GM12891 (cell line): Measurements from ENCODE around the gene DCLK1.

Experiments
- DNase-seq: peaks from one replicate; pipeline ENCODE4 v3.0.0; 2011; ENCODE audit warnings: low spot score; ENCODE audit not compliant: insufficient read length
- FAIRE-seq: peaks from 2 replicates; lab custom pipeline; 2011; peaks lifted over from hg19 to GRCh38; lab: Jason Lieb, UNC
- PAX5 ChIP-seq: IDR thresholded peaks from 2 replicates; pipeline ENCODE4 v1.6.1; 2011; ENCODE audit warnings: low read length, moderate library complexity, mild to moderate bottlenecking; ENCODE audit not compliant: insufficient read depth, severe bottlenecking
- POLR2A ChIP-seq: IDR thresholded peaks from 2 replicates; pipeline ENCODE4 v1.6.1; 2011; ENCODE audit warnings: low read depth, low read length, control low read depth
- POLR2AphosphoS5 ChIP-seq: IDR thresholded peaks from 2 replicates; pipeline ENCODE4 v1.6.1; 2011; ENCODE audit warnings: low read depth, low read length, control low read depth
- POU2F2 ChIP-seq: IDR thresholded peaks from 2 replicates; pipeline ENCODE4 v1.6.1; 2011; ENCODE audit warnings: low read depth, mild to moderate bottlenecking, control low read depth, low read length, moderate library complexity
- SPI1 ChIP-seq: IDR thresholded peaks from 2 replicates; pipeline ENCODE4 v1.6.1; 2011; ENCODE audit warnings: low read depth, low read length, control low read depth
- TAF1 ChIP-seq: IDR thresholded peaks from 2 replicates; pipeline ENCODE4 v1.6.1; 2011; ENCODE audit warnings: low read depth, low read length, control low read depth

The DCLK1 gene

DNA sequence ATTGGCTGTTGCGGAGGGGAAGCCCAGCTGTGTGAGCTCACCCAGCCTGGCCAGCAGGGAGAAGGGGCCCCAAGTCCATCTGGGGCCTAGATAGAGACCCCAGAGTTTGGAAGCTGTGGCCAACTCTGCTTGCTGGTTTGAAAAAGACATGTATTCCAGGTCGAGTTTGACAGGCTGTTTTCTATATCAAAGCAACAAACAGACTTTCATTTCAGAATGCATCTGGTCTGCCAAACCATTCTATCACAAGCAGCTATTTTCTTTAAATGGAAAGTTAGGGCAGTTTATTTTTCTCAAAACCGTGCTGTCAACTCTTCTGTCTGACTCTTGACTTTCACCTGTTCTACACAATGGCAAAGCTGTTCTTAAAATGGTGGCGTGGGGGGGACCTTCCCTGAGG is 185.8 kb downstream of the DCLK1 start:
- no peak for FAIRE-seq
- TF ChIP-seq SPI1: no peak
- TF ChIP-seq POLR2AphosphoS5: no peak
- no peak for TF ChIP-seq PAX5
- TF ChIP-seq POU2F2: no peak
- TF ChIP-seq TAF1: no peak
- no peak for TF ChIP-seq POLR2A
- DNase-seq: no peak

DNA sequence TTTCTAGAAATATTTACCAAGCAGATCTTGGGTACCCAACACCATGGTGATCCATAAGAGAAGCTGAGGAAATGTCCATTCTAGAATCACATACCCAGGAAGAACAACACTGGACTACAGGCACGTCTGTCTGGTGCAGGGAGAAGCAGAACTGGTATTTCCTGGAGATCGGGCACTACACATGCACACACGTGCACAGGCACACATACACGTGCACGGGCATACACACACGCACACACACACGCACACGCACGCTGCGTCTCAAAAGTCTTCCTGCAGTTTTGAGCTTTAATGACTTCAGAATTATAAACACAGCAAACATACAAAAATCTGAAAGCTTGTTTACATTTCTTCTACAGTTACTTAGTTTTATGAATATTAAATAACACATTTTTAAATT is 189.8 kb downstream of the DCLK1 start:
- FAIRE-seq (no peak), DNase-seq (no peak)
- TF ChIP-seq SPI1: no peak
- no peak for TF ChIP-seq POLR2AphosphoS5
- TF ChIP-seq POU2F2: no peak
- no peak for TF ChIP-seq POLR2A
- no peak for TF ChIP-seq PAX5
- TF ChIP-seq TAF1: no peak

DNA sequence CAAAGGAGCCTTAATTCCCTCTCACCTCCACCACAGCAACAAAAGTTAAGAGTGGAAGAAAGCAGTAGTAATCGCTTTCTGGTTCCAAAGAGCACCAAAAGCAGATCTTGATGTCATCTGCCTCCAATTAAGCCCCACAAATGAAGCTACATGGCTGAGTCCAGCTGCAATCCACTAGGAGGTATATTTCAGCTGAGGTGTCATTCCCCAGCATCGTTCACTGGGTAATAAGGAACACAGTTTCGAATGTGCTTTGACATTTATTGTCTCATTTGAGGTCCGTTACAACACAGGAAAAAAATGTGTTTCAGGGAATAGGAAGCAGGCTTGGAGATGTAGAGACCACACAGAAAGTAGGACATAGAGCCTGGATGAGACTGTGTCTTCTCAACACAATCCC is 190.4 kb downstream of the DCLK1 start:
- DNase-seq (no peak), FAIRE-seq (no peak)
- TF ChIP-seq TAF1 (no peak), PAX5 (no peak), POLR2AphosphoS5 (no peak), SPI1 (no peak), POLR2A (no peak), POU2F2 (no peak)

- FAIRE-seq: no peak
Observed at GRCh38 chr13:35936246-35936978, 194.8 kb downstream of the DCLK1 start.

DNA sequence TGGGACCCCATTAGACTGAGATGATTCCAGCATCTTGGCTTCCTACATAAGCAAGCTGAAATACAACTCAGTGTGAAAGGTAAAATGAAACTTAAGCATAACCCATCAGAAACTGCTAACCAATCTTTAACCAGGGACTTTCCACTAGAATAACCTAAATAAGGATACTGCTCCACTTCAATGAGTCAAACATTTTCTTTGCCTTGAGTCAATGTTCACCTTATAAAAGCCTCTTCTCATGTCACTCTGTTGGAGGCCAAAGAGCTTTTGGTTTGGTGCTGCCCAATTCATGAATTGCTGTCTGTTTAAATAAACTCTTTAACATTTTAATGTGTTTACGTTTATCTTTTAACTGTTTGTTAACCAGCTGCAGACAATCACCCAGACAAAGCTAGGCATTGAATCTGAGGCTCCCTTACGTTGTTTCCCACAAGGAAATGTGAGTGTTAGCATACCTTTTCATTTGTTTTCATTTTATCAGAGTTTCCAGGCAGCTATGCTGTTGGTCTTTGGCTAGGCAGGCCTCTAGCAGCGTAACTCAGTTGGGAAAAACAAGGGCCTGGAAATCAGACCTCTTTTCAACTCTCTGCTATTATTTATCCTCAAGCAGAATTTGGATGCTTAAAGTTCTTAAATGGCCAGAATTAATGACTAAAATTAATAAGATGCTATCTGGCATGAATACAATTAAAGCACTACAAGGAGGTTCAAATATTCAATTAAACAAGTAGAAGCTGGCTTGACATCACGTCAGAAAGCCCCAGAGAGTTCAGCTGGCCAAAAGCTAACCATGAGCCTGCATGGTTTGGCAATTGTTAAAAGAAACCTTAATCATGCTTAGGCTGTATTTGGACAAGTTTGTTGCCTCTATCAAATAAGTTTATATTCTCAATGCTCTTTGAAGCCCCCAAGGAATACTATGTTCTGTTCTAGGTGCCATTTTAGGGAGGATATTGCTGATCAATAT is 200.2 kb downstream of the DCLK1 start:
- DNase-seq (no peak), FAIRE-seq (no peak)
- no peak for TF ChIP-seq SPI1
- no peak for TF ChIP-seq POU2F2
- TF ChIP-seq TAF1: no peak
- no peak for TF ChIP-seq POLR2AphosphoS5
- TF ChIP-seq PAX5: no peak
- TF ChIP-seq POLR2A: no peak

More at GRCh38 chr13:35936246-35936978, 194.8 kb downstream of the DCLK1 start:
- TF ChIP-seq POLR2A (no peak), POU2F2 (no peak), TAF1 (no peak), PAX5 (no peak), SPI1 (no peak), POLR2AphosphoS5 (no peak)
- DNase-seq: no peak

GRCh38 chr13:35927567-35928021 is 203.6 kb downstream of the DCLK1 start:
- no peak for DNase-seq
- FAIRE-seq: no peak
- TF ChIP-seq POU2F2: no peak
- TF ChIP-seq POLR2AphosphoS5: no peak
- no peak for TF ChIP-seq POLR2A
- TF ChIP-seq PAX5: no peak
- TF ChIP-seq TAF1: no peak
- no peak for TF ChIP-seq SPI1

DNA sequence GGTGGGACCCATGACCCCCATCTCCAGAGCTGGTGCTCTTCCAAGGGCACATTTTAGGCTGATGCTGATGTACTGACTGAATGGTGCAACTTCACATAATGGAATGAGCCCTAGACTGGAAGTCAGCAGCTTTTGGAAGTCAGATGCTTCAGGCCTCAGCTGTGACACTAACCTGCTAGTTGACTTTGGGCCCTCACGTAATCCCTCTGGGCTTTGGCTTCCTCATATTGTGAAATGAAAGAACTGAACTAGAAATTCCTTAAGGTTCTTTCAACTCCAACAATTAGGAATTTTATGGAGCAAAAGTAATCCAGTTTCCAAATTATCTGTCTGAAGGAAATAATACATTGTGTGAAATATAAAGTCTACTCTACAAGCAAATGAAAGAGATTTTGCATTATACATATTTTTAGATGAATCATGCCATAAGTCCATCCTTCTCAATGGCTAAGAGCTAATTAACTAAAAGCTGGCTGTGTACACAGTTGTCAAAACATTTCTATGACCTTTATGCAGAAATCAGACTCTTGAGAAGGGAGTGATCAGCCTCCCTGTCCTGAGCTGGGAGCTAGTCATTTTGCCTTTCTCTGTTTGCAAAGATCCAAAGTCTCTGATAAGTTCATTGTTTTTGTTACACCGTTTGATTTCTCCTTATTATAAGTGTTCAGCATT is 204.2 kb downstream of the DCLK1 start:
- no peak for TF ChIP-seq SPI1
- no peak for TF ChIP-seq POLR2A
- no peak for TF ChIP-seq POLR2AphosphoS5
- TF ChIP-seq POU2F2: no peak
- TF ChIP-seq TAF1: no peak
- TF ChIP-seq PAX5: no peak
- FAIRE-seq (no peak), DNase-seq (no peak)

- TF ChIP-seq POU2F2: no peak
- TF ChIP-seq SPI1: no peak
- no peak for TF ChIP-seq TAF1
- no peak for TF ChIP-seq POLR2A
- no peak for TF ChIP-seq POLR2AphosphoS5
- no peak for TF ChIP-seq PAX5
- DNase-seq (no peak), FAIRE-seq (no peak)
Observed at GRCh38 chr13:35925669-35926068, 205.5 kb downstream of the DCLK1 start.

DNA sequence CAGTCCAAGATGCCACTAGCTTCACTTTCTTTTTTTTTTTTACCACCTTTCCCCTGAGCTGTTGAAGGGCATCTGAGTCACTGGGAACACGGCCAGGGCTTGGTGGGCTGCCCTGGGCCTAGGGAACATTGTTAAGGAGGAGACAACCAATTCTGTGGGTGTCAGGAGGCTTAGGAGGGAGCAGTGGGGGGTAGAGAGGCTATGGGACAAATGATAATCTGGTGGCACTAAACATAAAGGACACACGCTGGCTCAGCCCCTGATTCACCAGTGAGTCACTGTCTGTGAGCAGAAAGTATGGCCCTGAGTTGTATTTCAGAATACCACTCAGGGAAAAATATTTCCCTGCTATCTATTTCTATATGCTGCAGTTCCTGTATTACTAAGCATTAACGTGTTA is 207.8 kb downstream of the DCLK1 start:
- DNase-seq (no peak), FAIRE-seq (no peak)
- TF ChIP-seq SPI1: no peak
- TF ChIP-seq POLR2A: no peak
- no peak for TF ChIP-seq TAF1
- TF ChIP-seq PAX5: no peak
- TF ChIP-seq POLR2AphosphoS5: no peak
- TF ChIP-seq POU2F2: no peak
